Measurements from ENCODE around the gene WIPF2. TPM values are rescaled to one million over a fixed set of nuclear protein-coding genes. Genes with fewer than 3 reads are reported as not detected.
A peak's percentile ranks its signal among the peaks of the same experiment; 100 is the strongest.

Gene WIPF2
- total and polyA plus RNA-seq, 2 experiments from 2014 or later, result 9.2 TPM

DNA sequence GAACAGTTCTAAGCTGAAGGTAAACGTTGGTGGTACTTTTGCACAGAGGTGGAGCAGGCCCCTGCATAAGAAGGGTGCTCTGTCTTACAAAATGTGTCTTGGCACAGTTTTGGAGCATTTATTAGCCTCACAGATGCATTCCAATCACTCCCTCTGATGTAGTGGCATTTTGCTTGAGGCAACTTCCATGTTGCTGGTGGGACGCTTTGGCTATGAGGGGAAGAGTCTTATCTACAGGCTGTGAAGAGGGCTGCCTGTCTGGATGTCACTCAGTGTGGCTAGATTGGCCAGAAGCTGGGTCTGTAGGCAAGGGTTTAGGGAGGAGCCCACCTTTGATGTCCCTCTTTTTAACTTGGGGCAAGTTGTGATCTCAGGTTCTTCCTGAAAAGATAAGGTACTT is 87.3 kb downstream of the WIPF2 start (continued):
- TF ChIP-seq, protein P1, sequence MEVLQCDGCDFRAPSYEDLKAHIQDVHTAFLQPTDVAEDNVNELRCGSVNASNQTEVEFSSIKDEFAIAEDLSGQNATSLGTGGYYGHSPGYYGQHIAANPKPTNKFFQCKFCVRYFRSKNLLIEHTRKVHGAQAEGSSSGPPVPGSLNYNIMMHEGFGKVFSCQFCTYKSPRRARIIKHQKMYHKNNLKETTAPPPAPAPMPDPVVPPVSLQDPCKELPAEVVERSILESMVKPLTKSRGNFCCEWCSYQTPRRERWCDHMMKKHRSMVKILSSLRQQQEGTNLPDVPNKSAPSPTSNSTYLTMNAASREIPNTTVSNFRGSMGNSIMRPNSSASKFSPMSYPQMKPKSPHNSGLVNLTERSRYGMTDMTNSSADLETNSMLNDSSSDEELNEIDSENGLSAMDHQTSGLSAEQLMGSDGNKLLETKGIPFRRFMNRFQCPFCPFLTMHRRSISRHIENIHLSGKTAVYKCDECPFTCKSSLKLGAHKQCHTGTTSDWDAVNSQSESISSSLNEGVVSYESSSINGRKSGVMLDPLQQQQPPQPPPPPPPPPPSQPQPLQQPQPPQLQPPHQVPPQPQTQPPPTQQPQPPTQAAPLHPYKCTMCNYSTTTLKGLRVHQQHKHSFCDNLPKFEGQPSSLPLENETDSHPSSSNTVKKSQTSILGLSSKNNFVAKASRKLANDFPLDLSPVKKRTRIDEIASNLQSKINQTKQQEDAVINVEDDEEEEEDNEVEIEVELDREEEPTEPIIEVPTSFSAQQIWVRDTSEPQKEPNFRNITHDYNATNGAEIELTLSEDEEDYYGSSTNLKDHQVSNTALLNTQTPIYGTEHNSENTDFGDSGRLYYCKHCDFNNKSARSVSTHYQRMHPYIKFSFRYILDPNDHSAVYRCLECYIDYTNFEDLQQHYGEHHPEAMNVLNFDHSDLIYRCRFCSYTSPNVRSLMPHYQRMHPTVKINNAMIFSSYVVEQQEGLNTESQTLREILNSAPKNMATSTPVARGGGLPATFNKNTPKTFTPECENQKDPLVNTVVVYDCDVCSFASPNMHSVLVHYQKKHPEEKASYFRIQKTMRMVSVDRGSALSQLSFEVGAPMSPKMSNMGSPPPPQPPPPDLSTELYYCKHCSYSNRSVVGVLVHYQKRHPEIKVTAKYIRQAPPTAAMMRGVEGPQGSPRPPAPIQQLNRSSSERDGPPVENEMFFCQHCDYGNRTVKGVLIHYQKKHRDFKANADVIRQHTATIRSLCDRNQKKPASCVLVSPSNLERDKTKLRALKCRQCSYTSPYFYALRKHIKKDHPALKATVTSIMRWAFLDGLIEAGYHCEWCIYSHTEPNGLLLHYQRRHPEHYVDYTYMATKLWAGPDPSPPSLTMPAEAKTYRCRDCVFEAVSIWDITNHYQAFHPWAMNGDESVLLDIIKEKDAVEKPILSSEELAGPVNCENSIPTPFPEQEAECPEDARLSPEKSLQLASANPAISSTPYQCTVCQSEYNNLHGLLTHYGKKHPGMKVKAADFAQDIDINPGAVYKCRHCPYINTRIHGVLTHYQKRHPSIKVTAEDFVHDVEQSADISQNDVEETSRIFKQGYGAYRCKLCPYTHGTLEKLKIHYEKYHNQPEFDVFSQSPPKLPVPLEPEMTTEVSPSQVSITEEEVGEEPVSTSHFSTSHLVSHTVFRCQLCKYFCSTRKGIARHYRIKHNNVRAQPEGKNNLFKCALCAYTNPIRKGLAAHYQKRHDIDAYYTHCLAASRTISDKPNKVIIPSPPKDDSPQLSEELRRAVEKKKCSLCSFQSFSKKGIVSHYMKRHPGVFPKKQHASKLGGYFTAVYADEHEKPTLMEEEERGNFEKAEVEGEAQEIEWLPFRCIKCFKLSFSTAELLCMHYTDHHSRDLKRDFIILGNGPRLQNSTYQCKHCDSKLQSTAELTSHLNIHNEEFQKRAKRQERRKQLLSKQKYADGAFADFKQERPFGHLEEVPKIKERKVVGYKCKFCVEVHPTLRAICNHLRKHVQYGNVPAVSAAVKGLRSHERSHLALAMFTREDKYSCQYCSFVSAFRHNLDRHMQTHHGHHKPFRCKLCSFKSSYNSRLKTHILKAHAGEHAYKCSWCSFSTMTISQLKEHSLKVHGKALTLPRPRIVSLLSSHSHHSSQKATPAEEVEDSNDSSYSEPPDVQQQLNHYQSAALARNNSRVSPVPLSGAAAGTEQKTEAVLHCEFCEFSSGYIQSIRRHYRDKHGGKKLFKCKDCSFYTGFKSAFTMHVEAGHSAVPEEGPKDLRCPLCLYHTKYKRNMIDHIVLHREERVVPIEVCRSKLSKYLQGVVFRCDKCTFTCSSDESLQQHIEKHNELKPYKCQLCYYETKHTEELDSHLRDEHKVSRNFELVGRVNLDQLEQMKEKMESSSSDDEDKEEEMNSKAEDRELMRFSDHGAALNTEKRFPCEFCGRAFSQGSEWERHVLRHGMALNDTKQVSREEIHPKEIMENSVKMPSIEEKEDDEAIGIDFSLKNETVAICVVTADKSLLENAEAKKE (CRISPR knock-in tag; IDR thresholded peaks at IDR 0.05), result no peak
- no peak for TF ChIP-seq ZNF331 (CRISPR knock-in tag; IDR thresholded peaks at IDR 0.05; ENCODE audit: low read depth)
- TF ChIP-seq CREB1 (CRISPR knock-in tag; IDR thresholded peaks at IDR 0.05; ENCODE audit: low read depth), result no peak

DNA sequence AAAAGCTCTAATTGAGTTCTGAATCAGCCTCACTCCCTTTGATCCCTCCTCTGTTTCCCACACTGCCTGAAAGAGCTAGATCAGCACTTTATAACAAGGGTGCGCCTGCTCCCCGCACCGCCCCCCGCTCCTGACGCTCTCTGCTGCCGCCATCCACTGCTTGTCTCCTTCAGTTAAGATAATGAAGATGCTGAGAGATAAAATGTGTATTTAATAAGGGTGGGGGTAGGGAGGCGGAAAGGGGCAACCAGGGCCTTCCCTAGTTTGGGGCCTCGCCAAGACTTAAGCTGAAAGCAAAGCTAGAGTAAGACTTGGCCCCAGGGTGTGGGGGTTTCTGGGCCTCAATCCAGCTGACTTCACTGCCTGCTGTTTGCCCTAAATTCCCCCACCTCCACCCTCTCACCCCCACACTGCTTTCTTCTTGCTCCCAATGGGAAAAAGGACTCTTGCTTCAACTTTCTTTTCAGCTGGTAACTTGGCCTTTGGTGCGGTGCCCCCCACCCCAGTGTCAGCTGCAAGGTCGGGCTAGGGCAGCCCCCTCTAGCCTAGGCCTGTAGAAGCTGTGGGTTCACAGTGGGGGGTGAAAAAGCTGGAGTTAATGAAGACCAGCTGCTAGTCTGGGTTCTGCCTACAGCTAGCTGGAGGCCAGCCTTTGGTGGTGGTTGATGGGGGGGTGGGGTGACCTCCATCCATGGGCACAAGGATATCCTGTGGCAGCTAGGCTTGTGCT is 88.1 kb downstream of the WIPF2 start:
- no peak overlapping the region for H2AFZ ChIP-seq
- H3K4me2 ChIP-seq, result peak overlapping the region; percentile 91
- Mint-ChIP-seq H3K36me3 (ENCODE audit: low read depth) (peaks cover 24% of the 10 kb centered on the region), H3K27ac (no peak overlapping the region), H3K4me3 (no peak overlapping the region), H3K27me3 (ENCODE audit: insufficient read depth, low read depth, poor library complexity) (peaks cover 12% of the 10 kb centered on the region), H3K9me3 (no peaks in the 10 kb centered on the region), H3K4me1 (peaks cover 39% of the 10 kb centered on the region)
- peaks cover 10% of the 10 kb centered on the region; the same call in 1 of the 2 replicates for H3K27me3 ChIP-seq (ENCODE audit: insufficient read depth)
- peak overlapping the region; percentile 47; the same call in 1 of the 2 replicates for H3K27ac ChIP-seq (ENCODE audit: low read depth)
- peaks cover 36% of the 10 kb centered on the region for H3F3A ChIP-seq (replicated peaks; ENCODE audit: low read depth)
- peaks cover 3% of the 10 kb centered on the region; the same call in 1 of the 2 replicates for H3K36me3 ChIP-seq (ENCODE audit: insufficient read depth)
- H3K4me3 ChIP-seq, result peak overlapping the region; percentile 38
- DNase-seq (ENCODE audit: low spot score) (peak; percentile 70), ATAC-seq (peak; percentile 34)
- H3K9me2 ChIP-seq (ENCODE audit: insufficient read depth), result no peaks in the 10 kb centered on the region
- peaks cover 45% of the 10 kb centered on the region for H3K4me1 ChIP-seq (ENCODE audit: insufficient read depth)
- H3K79me2 ChIP-seq (replicated peaks; ENCODE audit: insufficient read depth), result no peaks in the 10 kb centered on the region
- peaks cover 22% of the 10 kb centered on the region for H4K20me1 ChIP-seq (replicated peaks; ENCODE audit: insufficient read depth)
- TF ChIP-seq EZH2phosphoT487 (IDR thresholded peaks at IDR 0.05; ENCODE audit: unreplicated experiment), result no peak
- peak; percentile 23; the same call in 1 of the 2 replicates for TF ChIP-seq POLR2AphosphoS5 (IDR thresholded peaks at IDR 0.05; ENCODE audit: low read depth)
